Calu3 (cell line): ENCODE measurements around the gene STS. TPM values are rescaled to one million over a fixed set of nuclear protein-coding genes. Genes with fewer than 3 reads are reported as not detected.

Source experiments
- BruUV-seq: library from RNA; stranded (reverse); fragments of 400-500 nt; replicated peaks from 2 replicates; lab custom pipeline; 2021; lab: Mats Ljungman, UMichigan
- CTCF ChIA-PET: fragments of 300-600 bp; sonication (Branson Sonifier 250); formaldehyde crosslinking; loops from one replicate; lab custom pipeline; 2022; ENCODE audit warnings: antibody characterized with exemption; lab: Charles Lee
- DNase-seq: peaks from one replicate; pipeline ENCODE4 v3.0.0; 2022
- H3K27ac Mint-ChIP-seq: one replicate; pipeline ENCODE4 v1.8.0; 2022; ENCODE audit warnings: mixed read lengths; ENCODE audit not compliant: unreplicated experiment
- H3K27me3 Mint-ChIP-seq: one replicate; pipeline ENCODE4 v1.8.0; 2022; ENCODE audit warnings: mixed read lengths; ENCODE audit not compliant: unreplicated experiment
- H3K36me3 Mint-ChIP-seq: one replicate; pipeline ENCODE4 v1.8.0; 2022; ENCODE audit warnings: mild to moderate bottlenecking, moderate library complexity, mixed read lengths; ENCODE audit not compliant: insufficient read depth, unreplicated experiment
- H3K4me1 Mint-ChIP-seq: one replicate; pipeline ENCODE4 v1.8.0; 2022; ENCODE audit warnings: mild to moderate bottlenecking, low read depth, mixed read lengths; ENCODE audit not compliant: unreplicated experiment
- H3K4me3 Mint-ChIP-seq: one replicate; pipeline ENCODE4 v1.8.0; 2022; ENCODE audit warnings: mild to moderate bottlenecking, low read depth, moderate library complexity, mixed read lengths; ENCODE audit not compliant: unreplicated experiment
- H3K9me3 Mint-ChIP-seq: one replicate; pipeline ENCODE4 v1.8.0; 2022; ENCODE audit warnings: low read depth, mixed read lengths; ENCODE audit not compliant: unreplicated experiment
- CTCF ChIP-seq: fragments of 200-600 bp; IDR thresholded peaks from one replicate; pipeline ENCODE4 v1.8.0; 2022; ENCODE audit warnings: antibody characterized with exemption; ENCODE audit not compliant: unreplicated experiment
- intact Hi-C: fragments of 100-400 bp; cut with micrococcal nuclease; formaldehyde crosslinking; loops from one replicate; pipeline ENCODE4 v1.10.0; 2022; ENCODE audit not compliant: unreplicated experiment
- total RNA-seq: library from RNA; stranded (reverse); gene quantifications from 2 replicates; pipeline ENCODE4 v1.2.3, GENCODE V29; 2022

STS gene
- total RNA-seq, 1 experiment from 2014 or later = 11.4 TPM

DNA sequence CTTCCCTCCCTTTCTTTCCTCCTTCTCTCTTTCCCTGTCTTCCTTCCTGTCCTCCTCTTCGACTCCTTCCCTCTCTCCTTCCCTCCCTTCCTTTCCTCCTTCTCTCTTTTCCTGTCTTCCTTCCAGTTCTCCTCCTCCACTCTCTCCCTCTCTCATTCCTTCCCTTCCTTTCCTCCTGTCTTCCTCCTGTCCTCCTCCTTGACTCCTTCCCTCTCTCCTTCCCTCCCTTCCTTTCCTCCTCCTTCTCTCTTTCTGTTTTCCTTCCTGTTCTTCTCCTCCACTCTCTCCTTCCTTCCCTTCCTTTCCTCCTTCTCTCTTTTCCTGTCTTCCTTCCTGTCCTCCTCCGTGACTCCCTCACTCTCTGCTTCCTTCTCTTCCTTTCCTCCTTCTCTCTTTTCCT lies 5.7 kb downstream of the STS start:
- no peak for DNase-seq
- TF ChIP-seq CTCF = no peak
- Mint-ChIP-seq H3K9me3 (no peaks in the 10 kb centered on the region), H3K4me3 (no peak overlapping the region), H3K4me1 (no peaks in the 10 kb centered on the region), H3K27me3 (no peaks in the 10 kb centered on the region), H3K36me3 (peaks cover 5% of the 10 kb centered on the region), H3K27ac (no peak overlapping the region)
- no TSS peak for BruUV-seq
- CTCF ChIA-PET = no interaction called here
- intact Hi-C loops = no loop called here

GRCh38 chrX:7154041-7154597 lies 6.6 kb downstream of the STS start:
- BruUV-seq = no TSS peak
- CTCF ChIA-PET = no interaction called here
- DNase-seq = no peak
- intact Hi-C loops = no loop called here
- Mint-ChIP-seq H3K4me1 (peaks cover 1% of the 10 kb centered on the region), H3K9me3 (no peaks in the 10 kb centered on the region), H3K4me3 (no peak overlapping the region), H3K36me3 (no peaks in the 10 kb centered on the region), H3K27ac (no peak overlapping the region), H3K27me3 (no peaks in the 10 kb centered on the region)
- no peak for TF ChIP-seq CTCF

GRCh38 chrX:7155163-7155562 lies 7.7 kb downstream of the STS start:
- CTCF ChIA-PET = no interaction called here
- no peaks in the 10 kb centered on the region for H3K36me3 Mint-ChIP-seq
- H3K9me3 Mint-ChIP-seq = no peaks in the 10 kb centered on the region
- no peak for TF ChIP-seq CTCF
- no peak overlapping the region for H3K4me3 Mint-ChIP-seq
- no peak overlapping the region for H3K27ac Mint-ChIP-seq
- DNase-seq = no peak
- intact Hi-C loops = no loop called here
- BruUV-seq = no TSS peak
- peaks cover 8% of the 10 kb centered on the region for H3K4me1 Mint-ChIP-seq
- no peaks in the 10 kb centered on the region for H3K27me3 Mint-ChIP-seq

DNA sequence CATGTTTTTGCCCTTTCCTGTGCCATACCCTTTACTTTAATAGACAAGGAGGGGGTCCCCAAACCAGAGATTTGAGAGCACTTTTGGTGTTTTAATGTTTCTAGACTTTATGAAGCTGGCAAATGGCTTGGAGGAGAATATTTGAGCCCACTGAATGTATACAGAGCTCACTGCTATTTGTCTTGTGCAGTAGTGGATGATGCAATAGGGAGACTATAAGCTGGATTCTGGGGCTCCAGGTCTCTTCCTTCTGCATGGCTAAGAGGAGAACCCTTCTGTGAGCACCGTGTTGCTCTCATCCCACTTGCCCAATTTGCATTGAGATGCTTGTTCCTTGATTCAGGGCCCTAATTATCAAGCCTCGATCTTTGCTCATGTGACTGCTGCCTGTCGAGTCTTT lies 9.4 kb downstream of the STS start:
- no peak for DNase-seq
- H3K4me1 Mint-ChIP-seq = peaks cover 8% of the 10 kb centered on the region
- H3K9me3 Mint-ChIP-seq = no peaks in the 10 kb centered on the region

More for the DNA sequence above, 9.4 kb downstream of the STS start:
- Mint-ChIP-seq H3K27me3 (no peaks in the 10 kb centered on the region), H3K27ac (no peak overlapping the region), H3K36me3 (no peaks in the 10 kb centered on the region), H3K4me3 (no peak overlapping the region)
- no TSS peak for BruUV-seq
- intact Hi-C loops = no loop called here
- no peak for TF ChIP-seq CTCF
- CTCF ChIA-PET = no interaction called here
